Osteoblast (primary cell): Measurements from ENCODE around the gene MCM5. TPM values are rescaled to one million over a fixed set of nuclear protein-coding genes. Genes with fewer than 3 reads are reported as not detected.

ENCODE experiments used
- DNase-seq: peaks from one replicate; pipeline ENCODE4 v3.0.0; 2011; ENCODE audit warnings: low spot score, mixed read lengths; ENCODE audit not compliant: insufficient read length; ENCODE audit errors: missing footprints
- H2AFZ ChIP-seq: 2 replicates; pipeline ENCODE4 v1.6.0; 2011; ENCODE audit warnings: mild to moderate bottlenecking, low read length
- H3K27ac ChIP-seq: 2 replicates; pipeline ENCODE4 v1.5.1; 2011; ENCODE audit warnings: mild to moderate bottlenecking, low read depth, low read length, moderate library complexity
- H3K27me3 ChIP-seq: 2 replicates; pipeline ENCODE4 v1.6.0; 2012; ENCODE audit warnings: mild to moderate bottlenecking, control low read depth, inconsistent platforms, low read length, moderate library complexity; ENCODE audit not compliant: insufficient read depth
- H3K36me3 ChIP-seq: 2 replicates; pipeline ENCODE4 v1.5.1; 2011; ENCODE audit warnings: mild to moderate bottlenecking, low read length, control low read depth, moderate library complexity; ENCODE audit not compliant: insufficient read depth
- H3K4me1 ChIP-seq: 2 replicates; pipeline ENCODE4 v1.5.1; 2011; ENCODE audit warnings: mild to moderate bottlenecking, low read length, control low read depth, moderate library complexity; ENCODE audit not compliant: insufficient read depth
- H3K4me2 ChIP-seq: 2 replicates; pipeline ENCODE4 v1.6.0; 2011; ENCODE audit warnings: mild to moderate bottlenecking, low read length; ENCODE audit not compliant: insufficient read depth
- H3K4me3 ChIP-seq: fragments of 200-600 bp; sonication (generic); 3 replicates; pipeline ENCODE4 v1.5.1; 2012; ENCODE audit warnings: mild to moderate bottlenecking, low read length, inconsistent platforms; ENCODE audit not compliant: insufficient read depth
- H3K79me2 ChIP-seq: 2 replicates; pipeline ENCODE4 v1.6.0; 2012; ENCODE audit warnings: mild to moderate bottlenecking, low read length, control low read depth, inconsistent platforms; ENCODE audit not compliant: insufficient read depth
- H3K9me3 ChIP-seq: 2 replicates; pipeline ENCODE4 v1.5.1; 2011; ENCODE audit warnings: low read depth, low read length, control low read depth
- H4K20me1 ChIP-seq: 2 replicates; pipeline ENCODE4 v1.6.0; 2012; ENCODE audit warnings: mild to moderate bottlenecking, low read length, control low read depth; ENCODE audit not compliant: insufficient read depth
- CTCF ChIP-seq: IDR thresholded peaks from 2 replicates; pipeline ENCODE4 v1.5.1; 2011; ENCODE audit warnings: mild to moderate bottlenecking, low read depth, low read length, moderate library complexity; ENCODE audit errors: extremely low read depth
- total RNA-seq: library from RNA; depleted of rRNA; stranded (reverse); fragments of >200 nt; gene quantifications from 2 replicates; pipeline ENCODE4 v1.2.3, GENCODE V29; 2012

The MCM5 gene
- total RNA-seq, 1 donor = 12.7 TPM

GRCh38 chr22:35446365-35446764 lies 46.4 kb downstream of the MCM5 start:
- no peaks in the 10 kb centered on the region for H3K9me3 ChIP-seq
- DNase-seq = peak; percentile 98
- H3K36me3 ChIP-seq = no peaks in the 10 kb centered on the region
- H3K4me2 ChIP-seq = peak overlapping the region; percentile 28
- peaks cover 13% of the 10 kb centered on the region for H3K4me1 ChIP-seq
- H4K20me1 ChIP-seq = no peaks in the 10 kb centered on the region
- no peak for TF ChIP-seq CTCF
- H3K4me3 ChIP-seq = no peak overlapping the region
- H3K27me3 ChIP-seq = no peaks in the 10 kb centered on the region
- H2AFZ ChIP-seq = peak overlapping the region; percentile 77
- no peaks in the 10 kb centered on the region for H3K79me2 ChIP-seq
- peak overlapping the region; percentile 70 for H3K27ac ChIP-seq

DNA sequence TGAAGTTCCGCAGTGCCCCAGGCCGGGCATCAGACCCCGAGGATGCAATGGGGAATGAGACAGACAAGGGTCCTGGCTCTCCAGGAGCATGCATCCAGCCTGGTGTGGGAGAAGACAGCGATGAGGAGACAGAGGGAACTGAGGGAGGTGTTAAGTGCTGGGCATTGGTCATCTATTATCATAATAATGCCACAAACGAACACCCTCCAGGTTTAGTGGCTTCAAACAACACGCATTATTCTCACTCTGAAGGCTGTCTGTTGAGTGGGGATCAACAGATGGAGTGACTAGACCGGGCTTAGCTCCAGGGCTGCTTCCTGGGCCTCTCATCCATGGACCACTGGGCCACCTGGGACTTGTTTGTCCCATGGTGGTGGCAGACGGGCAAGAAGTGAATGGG lies 48.6 kb downstream of the MCM5 start:
- no peaks in the 10 kb centered on the region for H3K79me2 ChIP-seq
- H3K9me3 ChIP-seq = no peaks in the 10 kb centered on the region
- H3K36me3 ChIP-seq = no peaks in the 10 kb centered on the region
- peaks cover 13% of the 10 kb centered on the region for H3K4me1 ChIP-seq
- H3K27me3 ChIP-seq = peaks cover 11% of the 10 kb centered on the region
- no peak overlapping the region for H3K4me2 ChIP-seq
- no peak overlapping the region for H3K27ac ChIP-seq
- DNase-seq = peak; percentile 64
- no peak overlapping the region for H3K4me3 ChIP-seq
- no peaks in the 10 kb centered on the region for H4K20me1 ChIP-seq
- TF ChIP-seq CTCF = no peak
- H2AFZ ChIP-seq = no peak overlapping the region

DNA sequence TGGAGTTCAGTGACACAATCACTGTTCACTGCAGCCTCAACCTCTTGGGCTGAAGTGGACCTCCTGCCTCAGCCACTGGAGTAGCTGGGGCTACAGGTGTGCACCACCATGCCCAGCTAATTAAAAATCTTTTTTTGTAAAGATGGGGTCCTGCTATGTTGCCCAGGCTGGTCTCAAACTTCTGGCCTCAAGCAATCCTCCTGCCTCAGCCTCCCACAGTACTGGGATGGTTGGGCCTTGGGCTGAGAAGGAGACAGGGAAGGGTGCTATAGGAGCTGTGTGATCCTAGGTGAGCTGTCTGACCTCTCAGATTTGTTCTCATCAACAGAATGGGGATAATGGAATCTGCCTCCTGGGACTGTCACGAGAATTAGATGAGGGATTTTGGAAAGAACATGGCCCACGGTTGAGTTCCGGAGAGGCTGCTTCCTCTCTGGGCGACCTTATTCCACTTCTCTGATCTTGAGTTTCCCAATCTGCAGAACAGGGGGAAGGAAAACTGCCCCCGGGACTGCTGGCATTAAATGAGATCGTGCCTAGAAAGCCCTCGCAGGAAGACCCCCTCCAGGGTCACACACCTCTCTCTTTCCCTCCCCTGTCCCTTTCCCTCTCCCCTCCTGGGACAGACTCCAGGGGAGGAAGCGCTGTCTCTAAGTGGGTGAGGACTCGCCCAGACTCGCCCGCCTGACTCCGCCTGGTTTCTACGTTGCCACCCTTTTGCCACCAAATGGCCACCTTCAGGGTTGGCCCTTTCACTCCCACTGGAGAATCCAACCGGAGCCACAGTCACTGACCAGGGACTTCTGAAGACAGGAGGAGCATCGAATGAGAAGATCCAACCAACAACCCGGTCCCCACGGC lies 50.1 kb downstream of the MCM5 start:
- no peaks in the 10 kb centered on the region for H3K36me3 ChIP-seq
- TF ChIP-seq CTCF = no peak
- H3K27ac ChIP-seq = no peak overlapping the region
- H4K20me1 ChIP-seq = no peaks in the 10 kb centered on the region
- peaks cover 13% of the 10 kb centered on the region for H3K4me1 ChIP-seq
- no peak overlapping the region for H2AFZ ChIP-seq
- no peaks in the 10 kb centered on the region for H3K9me3 ChIP-seq
- peak; percentile 58 for DNase-seq
- no peaks in the 10 kb centered on the region for H3K79me2 ChIP-seq
- H3K4me2 ChIP-seq = no peak overlapping the region
- peaks cover 19% of the 10 kb centered on the region for H3K27me3 ChIP-seq
- no peak overlapping the region for H3K4me3 ChIP-seq

DNA sequence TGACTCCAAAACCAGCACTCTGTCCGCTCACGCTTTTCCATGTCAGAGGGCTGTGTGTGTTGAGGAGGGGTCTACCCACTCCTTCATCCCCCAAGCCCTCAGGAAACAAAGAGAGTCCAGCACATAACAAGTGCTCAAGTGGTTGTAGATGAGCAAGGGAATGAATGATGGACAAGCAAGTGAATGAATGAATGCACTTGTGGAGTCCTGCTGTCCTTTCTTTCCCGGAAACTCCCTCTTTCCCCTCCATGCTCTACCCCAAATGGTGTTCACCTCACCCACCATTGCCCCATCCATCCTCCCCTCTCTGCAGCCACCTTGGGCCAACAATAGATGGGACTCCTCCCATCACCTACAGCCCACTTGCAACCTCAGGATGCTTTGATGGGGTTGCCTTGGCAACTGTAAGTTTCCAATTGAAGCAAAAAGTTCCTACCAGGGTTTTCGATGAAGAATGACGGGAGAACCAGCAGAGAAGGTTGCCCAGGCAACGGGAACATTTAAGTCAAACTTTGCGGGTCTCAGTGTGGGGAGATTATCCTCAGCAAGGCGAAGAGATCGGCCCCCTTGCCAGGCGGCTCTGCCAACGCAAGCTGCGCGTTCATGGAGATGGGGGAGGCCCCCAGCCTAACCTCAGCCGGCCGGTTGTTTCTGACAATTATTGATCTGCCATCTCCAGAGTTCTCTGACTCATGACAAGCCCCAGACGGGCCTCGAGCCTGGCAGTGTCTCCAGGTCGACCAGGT lies 51.1 kb downstream of the MCM5 start:
- H3K27me3 ChIP-seq = peaks cover 19% of the 10 kb centered on the region
- H3K79me2 ChIP-seq = no peaks in the 10 kb centered on the region
- peaks cover 10% of the 10 kb centered on the region for H3K4me1 ChIP-seq
- no peak overlapping the region for H3K4me3 ChIP-seq
- H3K4me2 ChIP-seq = no peak overlapping the region
- H3K27ac ChIP-seq = no peak overlapping the region
- H2AFZ ChIP-seq = no peak overlapping the region
- TF ChIP-seq CTCF = no peak
- H3K9me3 ChIP-seq = no peaks in the 10 kb centered on the region
- no peaks in the 10 kb centered on the region for H4K20me1 ChIP-seq
- no peaks in the 10 kb centered on the region for H3K36me3 ChIP-seq
- peak; percentile 15 for DNase-seq
